ENCODE measurements around the gene PNLIP. TPM values are rescaled to one million over a fixed set of nuclear protein-coding genes. Genes with fewer than 3 reads are reported as not detected.

PNLIP gene
- total RNA-seq (1 to 10 TPM in 7 of 10 donors, not detected in 3; 1.5 to 2.1 (median 2.0) TPM), polyA plus RNA-seq (under 1 TPM in 1 of 2 donors, not detected in 1; 0.10 TPM)
- long read RNA-seq, donor 1: 0 reads
- long read RNA-seq, donor 2: 0 reads
- long read RNA-seq, donor 3: 0 reads

- no peak for ATAC-seq
- WGBS, 2 donors: 53 to 56% methylated on average over 8 of the region's 8 CpGs
Observed at GRCh38 chr10:116545756-116546155, at the start of gene PNLIP. TSS of gene PNLIP (plus strand) at chr10:116545931. CDS start at chr10:116546093, 162 bp downstream.

GRCh38 chr10:116504786-116505185 is 40.9 kb upstream of the PNLIP start:
- H3K27me3 ChIP-seq: no peaks in the 10 kb centered on the region
- DNase-seq (no peak), ATAC-seq (no peak)
- H3K27ac ChIP-seq: no peak overlapping the region
- peaks cover 0 to 18% (median 0%) of the 10 kb centered on the region in 11 donors for H3K9me3 ChIP-seq
- 39 to 41% methylated on average over 8 of the region's 8 CpGs for WGBS, 2 donors
- intact Hi-C loops (cut with DNase I): loop anchor here in 1 of 10 donors (10.0 kb wide), 1 partner anchor 1130 kb away; no protein-coding TSS in a partner anchor
- no peaks in the 10 kb centered on the region for H3K4me1 ChIP-seq
- TF ChIP-seq CTCF (IDR thresholded peaks at IDR 0.05): no peak
- H3K36me3 ChIP-seq: no peaks in the 10 kb centered on the region
- no peak overlapping the region for H3K4me3 ChIP-seq

More at GRCh38 chr10:116545756-116546155, at the start of gene PNLIP:
- H3K36me3 ChIP-seq: no peaks in the 10 kb centered on the region
- no peak for DNase-seq
- no peak within 1 kb of the TSS for H3K4me3 ChIP-seq
- no peak within 1 kb of the TSS for H3K27ac ChIP-seq
- H3K4me1 ChIP-seq: no peaks in the 10 kb centered on the region
- no peak for TF ChIP-seq CTCF (IDR thresholded peaks at IDR 0.05)
- H3K27me3 ChIP-seq: peaks cover 0 to 19% (median 0%) of the 10 kb centered on the region in 7 donors
- no peaks in the 10 kb centered on the region for H3K9me3 ChIP-seq
- intact Hi-C loops (cut with DNase I): no loop called here

- Histone ChIP-seq H3K36me3 (no peaks in the 10 kb centered on the region), H3K27me3 (peaks cover 0 to 8% (median 0%) of the 10 kb centered on the region in 7 donors), H3K4me1 (no peaks in the 10 kb centered on the region), H3K4me3 (no peak overlapping the region), H3K9me3 (no peaks in the 10 kb centered on the region), H3K27ac (no peak overlapping the region)
- DNase-seq: no peak
- ATAC-seq: no peak
- 73 to 80% methylated on average over 3 of the region's 3 CpGs for WGBS, 2 donors
- no peak for TF ChIP-seq CTCF (IDR thresholded peaks at IDR 0.05)
- intact Hi-C loops (cut with DNase I): no loop called here
Observed at GRCh38 chr10:116510565-116510964, 35.2 kb upstream of the PNLIP start.

- TF ChIP-seq CTCF (IDR thresholded peaks at IDR 0.05): no peak
Observed at GRCh38 chr10:116511365-116511764, 34.4 kb upstream of the PNLIP start.

More at GRCh38 chr10:116511365-116511764, 34.4 kb upstream of the PNLIP start:
- Histone ChIP-seq H3K4me3 (no peak overlapping the region), H3K27me3 (peaks cover 0 to 8% (median 0%) of the 10 kb centered on the region in 7 donors), H3K4me1 (no peaks in the 10 kb centered on the region), H3K36me3 (no peaks in the 10 kb centered on the region), H3K9me3 (no peaks in the 10 kb centered on the region), H3K27ac (no peak overlapping the region)
- intact Hi-C loops (cut with DNase I): no loop called here
- 56 to 57% methylated on average over 3 of the region's 3 CpGs for WGBS, 2 donors
- no peak for DNase-seq
- ATAC-seq: no peak
